T-helper 1 cell (primary cell): ENCODE data around the gene SEPTIN1.
A peak's percentile ranks its signal among the peaks of the same experiment; 100 is the strongest.
"Not testable (repeated sequence)": the region's sequence is repeated elsewhere in the genome, so short reads cannot be mapped to it uniquely, and the experiment has no call there.

Experiments
- DNase-seq, 5 donors: peaks; one replicate each; pipeline ENCODE4 v3.0.0-alpha.2; 2012 to 2020

The SEPTIN1 gene

DNA sequence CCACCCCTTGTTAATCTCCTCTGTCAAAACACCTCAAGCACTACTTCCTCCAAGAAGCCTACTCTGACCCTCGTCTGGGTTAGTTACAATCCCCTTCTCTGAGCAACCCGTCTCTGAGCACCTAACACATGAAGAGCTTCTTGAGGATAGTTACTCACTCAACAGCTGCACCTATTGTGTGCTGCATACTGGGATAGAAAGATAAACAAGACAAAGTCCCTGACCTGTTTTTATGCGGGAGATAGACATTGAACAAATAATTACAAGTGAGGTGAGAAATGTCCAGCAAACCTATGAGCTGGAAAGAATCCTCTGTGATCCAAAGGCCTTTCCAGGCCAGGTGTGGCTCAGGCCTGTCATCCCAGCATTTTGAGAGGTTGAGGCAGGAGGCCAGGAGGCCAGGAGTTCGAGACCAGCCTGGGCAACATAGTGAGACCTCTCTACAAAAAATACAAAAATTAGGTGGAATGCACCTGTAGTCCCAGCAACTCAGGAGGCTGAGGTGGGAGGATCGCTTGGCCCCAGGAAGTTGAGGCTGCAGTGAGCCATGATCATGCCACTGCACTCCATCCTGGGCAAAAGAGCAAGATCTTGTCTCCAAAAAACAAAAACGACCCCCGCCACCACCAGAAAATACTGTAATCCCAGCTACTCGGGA is 19.5 kb upstream of the SEPTIN1 start:
- DNase-seq: no peak

DNA sequence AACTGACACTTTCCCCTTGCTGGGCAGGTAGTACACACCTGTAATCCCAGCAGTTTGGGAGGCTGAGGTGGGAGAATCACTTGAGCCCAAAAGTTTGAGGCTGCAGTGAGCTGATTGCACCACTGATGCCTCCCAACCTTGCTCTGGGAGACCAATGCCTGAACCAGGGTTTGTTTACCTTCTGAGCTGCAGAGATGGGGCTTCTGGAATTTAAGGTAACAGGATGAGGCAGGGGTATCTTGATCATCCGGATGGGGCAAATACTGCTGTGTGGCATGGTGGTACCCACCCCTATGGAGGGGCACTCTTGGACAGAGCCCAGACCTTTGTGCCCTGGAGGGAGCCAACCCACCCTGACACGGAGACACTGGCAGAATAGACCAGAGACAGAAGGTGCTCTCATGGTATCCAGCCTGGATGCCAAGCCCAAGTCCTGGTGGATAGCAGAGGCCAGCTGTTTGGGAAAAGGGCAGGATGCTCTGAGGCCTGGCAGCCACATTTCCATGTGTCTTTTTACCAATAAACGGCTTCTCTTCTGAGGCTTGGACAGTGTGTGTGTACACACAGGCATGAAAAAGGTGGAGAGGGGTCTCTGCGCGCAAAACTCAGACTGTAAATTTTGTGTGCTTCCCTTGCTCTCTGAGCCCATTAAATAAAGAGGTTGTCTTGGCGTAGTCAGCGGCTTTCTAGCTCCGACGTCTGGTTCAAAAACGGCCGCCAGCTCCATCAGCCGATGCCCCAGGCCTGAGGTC is 17.2 kb upstream of the SEPTIN1 start:
- no peak for DNase-seq

DNA sequence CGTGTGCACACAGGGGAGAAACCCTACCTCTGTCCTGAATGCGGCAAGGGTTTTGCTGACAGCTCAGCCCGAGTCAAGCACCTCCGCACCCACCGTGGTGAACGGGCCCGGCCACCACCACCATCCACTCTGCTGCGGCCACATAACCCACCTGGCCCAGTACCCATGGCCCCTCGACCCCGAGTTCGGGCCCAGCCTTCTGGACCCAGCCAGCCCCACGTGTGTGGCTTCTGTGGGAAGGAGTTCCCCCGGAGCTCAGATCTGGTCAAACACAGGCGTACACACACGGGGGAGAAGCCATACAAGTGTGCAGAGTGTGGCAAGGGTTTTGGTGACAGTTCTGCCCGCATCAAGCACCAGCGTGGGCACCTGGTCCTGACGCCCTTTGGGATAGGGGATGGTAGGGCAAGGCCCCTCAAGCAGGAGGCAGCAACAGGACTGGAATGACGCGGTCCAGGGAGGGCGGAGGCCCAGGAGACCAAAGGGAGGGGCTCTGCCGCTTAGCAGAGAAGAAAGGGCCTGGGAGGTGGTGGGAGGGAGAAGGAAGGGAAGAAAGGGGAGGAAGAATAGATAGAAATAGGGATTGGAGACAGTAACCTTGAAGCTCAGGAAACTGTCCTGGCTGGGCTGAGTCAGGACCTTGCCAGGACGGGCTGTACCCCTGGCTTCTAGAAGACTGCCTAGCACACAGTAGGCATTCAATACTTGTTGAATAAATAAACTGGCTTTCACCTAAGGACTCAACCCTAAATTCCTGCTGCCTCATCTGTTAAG is 16.5 kb upstream of the SEPTIN1 start:
- no peak for DNase-seq

DNA sequence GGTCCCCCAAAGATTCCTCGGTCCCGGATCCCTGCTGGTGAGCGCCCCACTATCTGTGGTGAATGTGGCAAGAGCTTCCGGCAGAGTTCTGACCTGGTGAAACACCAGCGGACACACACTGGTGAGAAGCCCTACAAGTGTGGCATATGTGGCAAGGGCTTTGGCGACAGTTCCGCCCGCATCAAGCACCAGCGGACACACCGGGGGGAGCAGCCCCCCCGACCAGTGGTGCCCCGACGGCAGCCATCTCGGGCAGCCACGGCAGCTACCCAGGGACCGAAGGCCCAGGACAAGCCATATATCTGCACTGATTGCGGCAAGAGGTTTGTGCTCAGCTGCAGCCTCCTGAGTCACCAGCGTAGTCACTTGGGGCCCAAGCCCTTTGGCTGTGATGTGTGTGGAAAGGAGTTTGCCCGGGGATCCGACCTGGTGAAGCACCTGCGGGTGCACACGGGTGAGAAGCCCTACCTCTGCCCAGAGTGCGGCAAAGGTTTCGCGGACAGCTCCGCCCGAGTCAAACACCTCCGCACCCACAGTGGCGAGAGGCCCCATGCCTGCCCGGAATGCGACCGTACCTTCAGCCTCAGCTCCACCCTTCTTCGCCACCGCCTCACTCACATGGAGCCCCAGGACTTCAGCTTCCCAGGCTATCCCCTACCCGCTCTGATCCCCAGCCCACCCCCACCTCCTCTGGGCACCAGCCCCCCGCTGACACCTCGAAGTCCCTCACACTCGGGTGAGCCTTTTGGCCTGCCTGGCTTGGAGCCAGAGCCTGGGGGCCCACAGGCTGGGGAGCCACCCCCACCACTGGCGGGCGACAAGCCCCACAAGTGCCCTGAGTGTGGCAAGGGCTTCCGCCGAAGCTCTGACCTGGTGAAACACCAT is 15.7 kb upstream of the SEPTIN1 start:
- no peak for DNase-seq

DNA sequence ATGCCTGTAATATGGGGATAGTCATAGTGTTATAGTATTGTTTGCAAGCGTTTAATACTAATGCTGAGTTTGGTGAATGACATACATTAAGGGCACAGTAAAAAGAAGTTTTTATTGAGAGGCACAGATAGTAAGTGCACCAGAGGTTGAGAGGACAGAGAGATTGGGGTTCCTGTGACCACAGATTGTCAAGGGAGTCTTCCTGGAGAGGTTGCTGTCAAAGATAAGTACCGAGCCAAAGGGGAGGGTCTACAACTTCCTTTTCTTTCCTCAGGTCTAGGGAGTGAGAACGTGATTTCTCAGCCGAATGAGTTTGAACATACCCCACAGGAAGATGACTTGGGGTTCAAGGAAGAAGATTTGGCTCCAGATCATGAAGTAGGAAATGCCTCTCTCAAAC is 14.7 kb upstream of the SEPTIN1 start:
- DNase-seq: no peak

DNA sequence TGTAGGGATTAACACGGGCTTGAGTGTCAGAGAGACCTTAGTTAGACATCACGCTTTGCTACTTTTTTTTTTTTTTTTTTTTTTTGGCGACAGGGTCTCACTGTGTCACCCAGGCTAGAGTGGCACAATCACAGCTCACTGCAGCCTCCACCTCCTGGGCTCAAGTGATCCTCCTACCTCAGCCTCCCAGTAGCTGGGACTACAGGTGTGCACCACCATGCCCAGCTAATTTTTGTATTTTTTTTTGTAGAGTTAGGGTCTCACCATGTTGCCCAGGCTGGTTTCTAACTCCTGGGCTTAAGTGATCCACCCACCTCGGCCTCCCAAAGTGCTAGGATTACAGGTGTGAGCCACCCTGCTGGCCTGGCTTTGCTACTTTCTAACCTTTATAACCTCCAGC is 14.3 kb upstream of the SEPTIN1 start:
- not testable (repeated sequence) for DNase-seq

DNA sequence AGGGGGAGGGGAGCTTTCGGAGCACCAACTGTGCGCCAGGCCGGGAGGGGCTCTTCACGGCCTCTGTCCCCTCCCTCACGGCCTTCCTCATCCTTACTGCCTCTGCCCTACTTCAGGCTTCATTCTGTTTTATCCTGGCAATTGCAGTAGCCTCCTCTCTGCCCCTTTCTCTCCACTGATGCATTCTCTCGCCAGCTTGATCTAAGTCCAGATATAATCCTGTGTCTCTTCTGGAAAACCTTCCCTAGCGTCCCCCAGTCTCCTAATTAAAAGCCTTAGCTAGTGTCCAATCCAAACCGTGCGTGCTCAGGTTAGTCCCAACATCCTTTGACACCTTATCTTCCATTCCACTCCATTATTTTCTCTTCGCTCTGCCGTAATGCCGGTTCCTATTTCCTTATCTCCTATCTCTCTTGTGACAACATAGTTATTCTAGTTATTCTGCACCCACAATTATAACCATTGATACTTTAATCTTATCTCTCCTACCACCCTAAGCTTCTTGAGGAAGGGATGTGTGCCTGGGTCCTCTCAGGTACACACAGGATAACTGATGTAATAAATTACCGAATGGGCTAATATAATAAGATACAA is 13.7 kb upstream of the SEPTIN1 start:
- DNase-seq: no peak

DNA sequence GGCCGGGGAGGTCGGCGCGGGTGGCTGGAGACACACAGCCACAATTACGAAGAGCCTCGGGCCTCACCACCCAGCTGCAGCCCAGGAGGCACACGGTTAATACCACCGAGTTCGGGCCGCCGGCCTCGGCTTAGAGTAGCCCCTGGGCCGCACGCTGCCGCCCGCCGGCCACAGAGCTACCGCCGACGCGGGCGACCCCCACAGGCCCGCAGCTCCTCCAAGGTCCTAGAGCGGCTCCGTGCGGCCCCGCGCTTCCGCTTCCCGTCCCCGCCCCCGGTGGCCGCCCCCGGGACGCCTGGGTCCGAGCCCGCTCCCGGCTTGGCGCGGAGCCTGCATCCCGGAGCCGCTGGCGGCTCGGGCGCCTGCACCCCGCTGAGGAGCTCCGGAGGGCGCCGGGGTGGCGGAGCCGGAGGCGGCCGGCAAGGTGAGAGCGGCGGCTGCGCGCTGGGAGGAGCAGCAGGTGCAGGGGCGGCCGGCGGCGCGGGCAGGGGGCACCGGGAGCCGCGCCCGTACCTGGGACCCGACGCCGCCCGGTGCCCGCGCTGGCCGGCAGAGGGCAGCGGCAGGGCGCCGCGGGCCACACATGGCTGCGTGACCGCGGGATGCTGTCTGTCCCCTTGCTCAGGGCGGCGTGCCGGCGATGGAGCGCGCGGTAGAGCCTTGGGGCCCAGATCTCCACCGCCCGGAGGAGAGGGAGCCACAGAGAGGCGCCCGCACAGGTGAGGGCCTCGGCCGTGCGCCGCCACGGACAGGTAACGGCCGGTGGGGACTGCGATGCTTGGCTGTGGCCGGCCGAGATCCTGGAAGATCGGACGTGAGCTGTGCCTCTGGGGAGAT is 13.0 kb upstream of the SEPTIN1 start, which contains the start of gene ZNF48:
TSS of gene ZNF48 (plus strand) at position 266 of the 837 bp plus-strand sequence. CDS start at position 641, 375 bp downstream.
- peak in 4 of 5 donors; percentile 26 to 57 (median 43) for DNase-seq

DNA sequence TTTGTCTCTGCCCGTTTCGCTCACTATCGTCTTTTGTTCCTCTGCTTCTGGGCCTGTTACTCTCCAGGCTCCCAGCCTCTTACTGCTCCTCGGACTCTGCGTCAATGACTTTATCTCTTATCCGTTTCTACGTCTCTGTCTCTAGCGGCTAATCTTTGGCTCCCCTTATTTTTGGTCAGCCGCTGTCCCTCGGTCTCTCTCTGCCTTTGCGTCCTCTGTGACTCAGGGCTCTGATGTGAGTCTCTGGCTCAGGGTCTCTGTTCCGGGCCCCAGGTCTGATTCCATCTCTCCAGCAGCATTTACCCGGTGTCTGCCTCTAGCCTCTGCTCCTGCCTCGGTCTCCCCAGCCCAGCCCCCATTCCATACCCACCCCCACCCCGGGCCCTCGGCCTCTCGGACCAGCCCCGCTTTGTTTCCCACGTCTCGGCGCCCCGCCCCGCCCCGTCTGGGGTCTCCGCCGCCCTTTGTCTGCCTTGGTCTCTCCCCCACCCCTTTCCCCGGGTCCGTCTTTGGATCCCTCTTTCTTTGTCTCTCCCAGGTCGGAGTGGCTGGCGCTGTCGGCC is 12.3 kb upstream of the SEPTIN1 start:
- no peak for DNase-seq

DNA sequence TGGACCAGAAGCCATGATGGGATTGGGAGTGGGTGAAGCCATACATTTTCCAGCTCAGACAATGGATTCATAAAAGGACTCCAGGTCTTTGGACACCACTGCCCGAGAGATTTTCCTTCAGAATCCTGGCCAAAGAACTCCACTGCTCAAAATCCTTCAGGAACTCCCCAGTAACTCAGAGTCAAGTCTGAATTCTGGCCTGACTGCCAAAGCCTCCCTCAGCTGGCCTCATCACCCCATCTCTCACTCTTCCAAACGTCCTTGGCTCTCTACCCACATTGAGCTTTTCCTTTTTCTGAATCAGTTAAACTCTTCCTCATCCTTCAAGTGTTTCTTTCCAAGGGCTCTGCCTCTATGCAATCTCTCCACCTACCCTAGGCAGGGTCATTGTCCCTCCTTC is 1.2 kb upstream of the SEPTIN1 start:
- DNase-seq: no peak

DNA sequence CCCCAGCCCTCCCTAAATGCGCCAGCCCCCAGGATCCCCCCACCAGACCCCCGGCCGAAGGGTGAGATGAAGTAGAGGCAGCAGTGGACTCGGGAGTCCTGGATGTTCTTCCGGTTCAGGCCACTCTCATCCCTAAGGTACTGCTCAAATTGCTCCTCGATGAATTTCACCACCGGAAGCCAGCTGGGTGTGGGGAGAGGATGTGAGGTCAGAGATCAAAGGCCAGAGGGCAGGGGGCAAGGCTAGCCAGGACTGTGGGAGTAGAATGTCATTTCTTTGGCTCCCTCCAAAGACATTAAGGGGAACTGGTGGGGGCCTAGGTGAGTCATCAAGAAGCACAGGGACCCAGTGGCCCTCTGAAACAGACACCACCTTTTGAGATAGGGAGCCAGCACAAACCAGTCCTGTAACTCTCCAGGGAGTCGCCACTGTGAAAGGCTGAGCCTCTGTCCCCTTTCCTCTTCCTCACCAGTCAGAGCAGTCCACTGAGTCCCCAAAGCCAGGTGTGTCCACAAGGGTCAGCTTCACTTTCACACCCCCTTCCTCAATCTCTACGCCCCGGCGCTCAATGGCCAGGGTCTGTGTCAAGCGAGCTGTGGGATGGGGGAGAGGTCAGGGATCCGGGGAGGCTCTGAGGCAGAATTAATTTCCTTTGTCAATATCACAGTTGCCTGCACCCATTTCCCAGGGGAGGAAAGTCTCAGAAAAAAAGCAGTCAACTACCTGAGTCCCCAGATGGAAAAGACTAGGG is 895 bp downstream of the SEPTIN1 start:
- peak in 1 of 5 donors; percentile 73 for DNase-seq

DNA sequence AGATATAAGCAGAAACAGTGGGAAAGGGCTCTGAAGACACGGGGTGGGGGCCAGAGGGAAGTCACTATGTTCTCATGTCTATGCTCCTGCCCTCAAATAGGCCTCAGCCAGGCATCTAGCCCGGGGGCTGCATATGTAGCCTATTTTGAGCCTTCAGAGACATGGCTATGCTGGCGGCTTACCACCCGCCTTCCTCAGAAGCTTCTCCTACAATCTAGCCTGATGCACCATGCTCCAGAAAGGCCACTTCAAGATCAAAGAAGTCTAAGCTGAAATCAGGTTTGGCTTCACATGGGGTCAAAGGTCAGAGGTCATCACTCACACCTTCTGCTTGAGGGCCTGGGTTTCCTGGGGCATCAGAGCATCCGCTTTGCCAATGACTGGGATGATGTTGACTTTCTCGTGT is 1.6 kb downstream of the SEPTIN1 start:
- DNase-seq: no peak

DNA sequence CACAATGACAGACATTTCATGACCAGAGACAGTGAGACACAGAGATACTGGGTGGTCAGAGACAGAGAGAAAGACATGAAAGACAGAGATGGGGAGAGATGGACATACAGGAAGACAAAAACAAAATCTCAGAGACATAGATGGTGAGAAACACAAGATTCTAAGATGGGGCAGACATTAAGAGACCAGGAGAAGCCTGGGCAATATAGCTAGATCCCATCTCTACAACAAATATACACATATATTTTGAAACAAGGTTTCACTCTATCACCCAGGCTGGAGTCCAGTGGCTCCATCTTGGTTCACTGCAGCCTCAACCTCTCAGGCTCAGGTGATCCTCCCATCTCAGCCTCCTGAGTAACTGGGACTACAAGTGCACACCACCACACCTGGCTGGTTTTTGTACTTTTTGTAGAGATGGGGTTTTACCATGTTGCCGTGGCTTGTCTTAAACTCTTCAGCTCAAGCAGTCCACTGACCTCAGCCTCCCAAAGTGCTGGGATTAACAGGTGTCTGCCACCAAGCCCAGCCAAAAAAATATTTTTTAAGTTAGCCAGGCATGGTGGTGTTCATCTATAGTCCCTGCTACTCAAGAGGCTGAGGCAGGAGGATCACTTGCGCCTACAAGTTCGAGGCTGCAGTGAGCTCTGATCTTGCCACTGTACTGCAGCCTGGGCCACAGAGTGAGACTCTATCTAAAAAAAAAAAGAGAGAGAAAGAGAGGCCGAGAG is 2.1 kb downstream of the SEPTIN1 start:
- no peak for DNase-seq

DNA sequence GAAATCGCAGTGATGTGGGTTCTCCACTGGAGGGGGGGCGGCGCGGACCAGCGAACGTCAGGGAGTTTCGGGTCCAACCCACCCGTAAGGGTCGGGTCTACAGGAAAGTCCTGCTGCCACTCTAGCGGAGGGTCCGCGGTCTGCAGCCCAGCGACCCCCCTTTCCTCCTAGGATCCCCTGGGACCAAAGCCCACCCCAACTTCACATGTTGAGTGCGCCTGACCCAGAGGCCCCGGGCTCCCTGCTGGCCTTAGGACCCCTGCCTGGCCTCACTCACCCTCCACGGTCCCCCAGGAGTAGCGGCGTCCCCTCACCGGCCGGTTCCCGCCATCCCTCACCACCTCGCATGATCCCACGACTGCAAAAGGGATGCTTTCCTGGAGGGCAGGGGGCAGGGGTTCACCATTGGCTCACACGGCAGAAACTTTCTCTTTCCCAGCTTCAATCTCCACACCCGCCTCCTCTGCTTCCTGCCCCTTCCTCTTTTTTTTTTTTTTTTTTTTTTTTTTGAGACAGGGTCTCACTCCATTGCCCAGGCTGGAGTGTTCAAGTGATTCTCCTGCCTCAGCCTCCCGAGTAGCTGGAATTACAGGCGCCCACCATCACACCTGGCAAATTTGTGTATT is 3.1 kb downstream of the SEPTIN1 start:
- DNase-seq: no peak

DNA sequence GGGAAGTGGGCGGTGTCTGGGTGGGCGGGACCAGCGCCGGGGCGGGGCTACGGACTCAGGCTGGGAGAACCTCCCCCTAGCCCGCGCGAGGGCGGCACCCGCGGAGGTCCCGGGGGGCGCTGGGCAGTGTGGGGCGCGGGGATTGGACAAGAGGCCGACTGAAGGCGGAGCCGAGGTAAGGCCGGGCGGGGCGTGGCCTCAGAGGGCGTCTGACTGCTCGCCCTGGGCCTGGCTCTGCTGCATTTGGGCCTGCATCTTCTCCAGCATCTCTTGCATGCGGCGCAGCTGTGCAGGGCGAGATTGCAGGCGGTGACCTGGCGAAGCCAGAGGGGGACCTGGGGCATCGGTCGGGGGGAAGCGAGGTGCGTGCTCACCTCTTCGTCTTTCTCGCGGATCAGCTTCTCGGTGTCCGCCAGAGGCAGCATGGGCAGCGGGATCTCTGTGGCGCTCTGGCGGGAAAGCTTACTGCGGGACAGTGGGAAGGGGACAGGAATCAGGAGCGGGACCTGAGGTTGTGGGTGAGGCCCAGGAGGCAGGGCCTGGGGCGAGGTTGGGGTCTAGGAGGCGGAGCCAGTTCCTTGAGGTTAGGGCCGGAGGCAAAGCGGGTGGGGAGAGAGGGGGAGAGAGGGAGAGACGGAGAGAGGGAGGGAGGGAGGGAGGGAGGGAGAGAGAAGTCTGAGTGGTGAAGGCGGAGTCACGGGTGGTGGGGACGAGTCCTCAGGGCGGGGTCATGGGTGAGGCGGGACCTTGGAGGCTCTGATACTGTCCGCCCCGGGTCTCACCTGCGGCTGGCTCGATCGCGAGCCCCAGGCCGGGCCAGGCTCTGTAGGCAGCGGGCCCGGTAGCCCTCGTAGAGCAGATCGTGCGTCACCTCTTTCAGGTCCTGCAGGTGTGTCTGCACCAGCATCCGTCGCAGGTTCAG is 3.9 kb downstream of the SEPTIN1 start:
- DNase-seq: peak; percentile 99

DNA sequence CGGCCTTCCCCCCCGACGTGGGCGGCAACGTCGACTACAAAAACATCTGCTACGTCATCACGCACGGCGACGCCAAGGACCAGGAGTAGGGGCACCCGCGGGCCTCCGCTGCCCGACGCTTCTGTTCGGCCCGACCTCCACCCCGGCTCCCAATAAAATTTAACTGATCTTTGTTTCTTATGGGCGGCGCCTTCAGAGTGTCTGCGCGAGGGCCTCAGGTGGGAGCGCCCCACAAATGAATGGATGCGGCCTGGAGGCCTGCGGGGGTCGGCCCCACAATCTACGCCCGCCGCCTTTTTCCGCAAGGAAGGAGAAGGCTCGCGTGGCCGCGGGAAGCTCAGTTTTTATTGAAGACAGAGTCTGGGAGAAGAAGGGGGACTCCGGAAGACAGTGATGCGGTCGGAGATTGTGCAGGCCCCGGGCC is 4.5 kb downstream of the SEPTIN1 start:
- DNase-seq: peak; percentile 74 to 91 (median 85)

DNA sequence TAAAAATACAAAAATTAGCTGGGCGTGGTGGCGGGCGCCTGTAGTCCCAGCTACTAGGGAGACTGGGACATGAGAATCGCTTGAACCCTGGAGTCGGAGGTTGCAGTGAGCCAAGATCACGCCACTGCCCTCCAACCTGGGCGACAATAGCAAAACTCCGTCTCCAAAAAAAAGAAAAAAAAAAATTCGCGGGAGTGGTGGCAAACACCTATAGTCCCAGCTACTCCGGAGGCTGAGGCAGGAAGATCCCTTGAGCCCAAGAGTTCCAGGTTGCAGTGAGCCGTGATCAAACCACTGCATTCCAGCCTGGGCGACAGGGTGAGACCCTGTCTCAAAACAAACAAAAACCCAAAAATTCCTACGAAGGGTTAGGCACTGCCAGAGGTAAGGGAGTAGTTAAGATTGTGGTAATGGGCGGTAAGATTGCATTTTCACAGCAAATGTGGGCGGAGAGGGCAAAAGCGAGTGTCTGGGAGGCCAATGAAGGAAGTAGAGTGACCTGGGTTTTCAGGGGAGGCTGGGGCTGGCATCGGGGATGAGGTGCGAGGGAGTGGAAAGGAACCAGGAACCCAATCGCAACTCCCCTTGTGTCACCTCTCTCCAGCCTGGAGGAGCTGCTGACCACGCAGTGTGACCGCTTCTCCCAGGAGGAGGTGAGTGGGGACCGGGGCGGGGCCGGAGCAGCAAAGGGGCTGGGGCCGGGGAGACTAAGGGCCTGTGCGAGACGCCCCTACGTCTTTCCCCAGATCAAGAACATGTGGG is 5.1 kb downstream of the SEPTIN1 start:
- DNase-seq: no peak
